Measurements from ENCODE around the gene NEK9.
"Not testable (repeated sequence)": the region's sequence is repeated elsewhere in the genome, so short reads cannot be mapped to it uniquely, and the experiment has no call there.

Gene NEK9

GRCh38 chr14:75098682-75099081, 28.2 kb downstream of the NEK9 start:
- no peak for FAIRE-seq

- no peak for FAIRE-seq
Observed at GRCh38 chr14:75098212-75098611, 28.6 kb downstream of the NEK9 start.

GRCh38 chr14:75096959-75097358, 29.9 kb downstream of the NEK9 start:
- FAIRE-seq, result no peak

GRCh38 chr14:75095690-75096089, 31.2 kb downstream of the NEK9 start:
- no peak for FAIRE-seq

GRCh38 chr14:75094896-75095295, 32.0 kb downstream of the NEK9 start:
- no peak for FAIRE-seq

GRCh38 chr14:75092698-75093097, 34.1 kb downstream of the NEK9 start:
- FAIRE-seq, result peak; percentile 24

GRCh38 chr14:75091251-75091650, 35.6 kb downstream of the NEK9 start:
- FAIRE-seq, result no peak

GRCh38 chr14:75090353-75090752, 36.5 kb downstream of the NEK9 start:
- FAIRE-seq, result no peak

GRCh38 chr14:75088566-75089373, 38.1 kb downstream of the NEK9 start:
- FAIRE-seq, result peak; percentile 72

- no peak for FAIRE-seq
Observed at GRCh38 chr14:75088153-75088552, 38.7 kb downstream of the NEK9 start.

GRCh38 chr14:75084513-75084912, 42.3 kb downstream of the NEK9 start:
- no peak for FAIRE-seq

- FAIRE-seq, result no peak
Observed at GRCh38 chr14:75083271-75083670, 43.6 kb downstream of the NEK9 start.

- no peak for FAIRE-seq
Observed at GRCh38 chr14:75081660-75082229, 45.1 kb downstream of the NEK9 start.

- no peak for FAIRE-seq
Observed at GRCh38 chr14:75079521-75079920, 47.3 kb downstream of the NEK9 start.

- no peak for FAIRE-seq
Observed at GRCh38 chr14:75077794-75078193, 49.1 kb downstream of the NEK9 start.

GRCh38 chr14:75070383-75070782, 56.5 kb downstream of the NEK9 start:
- FAIRE-seq, result no peak

- no peak for FAIRE-seq
Observed at GRCh38 chr14:75069811-75070145, 57.1 kb downstream of the NEK9 start.

GRCh38 chr14:75069121-75069810, 57.6 kb downstream of the NEK9 start, which contains the start of gene ZC2HC1C:
TSS of gene ZC2HC1C (plus strand) at chr14:75069641. CDS start at chr14:75070574, 933 bp downstream.
- FAIRE-seq, result peak; percentile 13

GRCh38 chr14:75068294-75069120, 58.3 kb downstream of the NEK9 start:
- FAIRE-seq, result peak; percentile 41

- not testable (repeated sequence) for FAIRE-seq
Observed at GRCh38 chr14:75067765-75068164, 59.1 kb downstream of the NEK9 start.

GRCh38 chr14:75067212-75067611, 59.6 kb downstream of the NEK9 start:
- FAIRE-seq, result no peak

GRCh38 chr14:75066691-75067090, 60.2 kb downstream of the NEK9 start:
- FAIRE-seq, result no peak

GRCh38 chr14:75064205-75064567, 62.7 kb downstream of the NEK9 start:
- no peak for FAIRE-seq

Measured in islet of Langerhans (tissue), 1 donor.